ENCODE results near the gene EXT2. TPM values are rescaled to one million over a fixed set of nuclear protein-coding genes. Genes with fewer than 3 reads are reported as not detected.

The EXT2 gene
- total and polyA plus RNA-seq, 2 donors (not counting 1 experiment from before 2014, with no cell fraction given): 114 to 177 TPM

- Histone ChIP-seq H3K4me2 (ENCODE audit: extremely low read depth, insufficient read depth, low read length) (no peak overlapping the region), H3K79me2 (ENCODE audit: control insufficient read depth, insufficient read depth, low read length) (no peaks in the 10 kb centered on the region), H3K27ac (ENCODE audit: insufficient read depth, low read length) (no peak overlapping the region), H3K9me3 (ENCODE audit: control insufficient read depth, insufficient read depth, low read depth, low read length) (no peaks in the 10 kb centered on the region), H2AFZ (ENCODE audit: low read length) (no peak overlapping the region), H4K20me1 (ENCODE audit: control insufficient read depth, extremely low read depth, insufficient read depth, low read length) (no peaks in the 10 kb centered on the region), H3K4me1 (ENCODE audit: control insufficient read depth, extremely low read depth, insufficient read depth, low read length) (peaks cover 3% of the 10 kb centered on the region), H3K9ac (ENCODE audit: insufficient read depth, low read length) (no peak overlapping the region), H3K27me3 (ENCODE audit: control insufficient read depth, insufficient read depth, low read length) (no peaks in the 10 kb centered on the region), H3K36me3 (ENCODE audit: control insufficient read depth, insufficient read depth, low read length) (no peaks in the 10 kb centered on the region), H3K4me3 (replicated peaks in 1 of 4; ENCODE audit: control extremely low read depth in 1 of 4, insufficient read depth in 1 of 4, low read depth in 3 of 4, low read length in 4 of 4) (no peak overlapping the region)
- DNase-seq (ENCODE audit: low read depth in 2 of 2): no peak
- TF ChIP-seq, protein P1, sequence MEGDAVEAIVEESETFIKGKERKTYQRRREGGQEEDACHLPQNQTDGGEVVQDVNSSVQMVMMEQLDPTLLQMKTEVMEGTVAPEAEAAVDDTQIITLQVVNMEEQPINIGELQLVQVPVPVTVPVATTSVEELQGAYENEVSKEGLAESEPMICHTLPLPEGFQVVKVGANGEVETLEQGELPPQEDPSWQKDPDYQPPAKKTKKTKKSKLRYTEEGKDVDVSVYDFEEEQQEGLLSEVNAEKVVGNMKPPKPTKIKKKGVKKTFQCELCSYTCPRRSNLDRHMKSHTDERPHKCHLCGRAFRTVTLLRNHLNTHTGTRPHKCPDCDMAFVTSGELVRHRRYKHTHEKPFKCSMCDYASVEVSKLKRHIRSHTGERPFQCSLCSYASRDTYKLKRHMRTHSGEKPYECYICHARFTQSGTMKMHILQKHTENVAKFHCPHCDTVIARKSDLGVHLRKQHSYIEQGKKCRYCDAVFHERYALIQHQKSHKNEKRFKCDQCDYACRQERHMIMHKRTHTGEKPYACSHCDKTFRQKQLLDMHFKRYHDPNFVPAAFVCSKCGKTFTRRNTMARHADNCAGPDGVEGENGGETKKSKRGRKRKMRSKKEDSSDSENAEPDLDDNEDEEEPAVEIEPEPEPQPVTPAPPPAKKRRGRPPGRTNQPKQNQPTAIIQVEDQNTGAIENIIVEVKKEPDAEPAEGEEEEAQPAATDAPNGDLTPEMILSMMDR (conservative IDR thresholded peaks at IDR 0.05 in 1 of 2, IDR thresholded peaks at IDR 0.05 in 1 of 2; ENCODE audit: low read depth in 1 of 2, low read length in 2 of 2): no peak
- no peak for TF ChIP-seq EZH2 (IDR thresholded peaks at IDR 0.05; ENCODE audit: low read length, missing control alignments)
Measured at GRCh38 chr11:44139565-44140330, 44.3 kb downstream of the EXT2 start.

DNA sequence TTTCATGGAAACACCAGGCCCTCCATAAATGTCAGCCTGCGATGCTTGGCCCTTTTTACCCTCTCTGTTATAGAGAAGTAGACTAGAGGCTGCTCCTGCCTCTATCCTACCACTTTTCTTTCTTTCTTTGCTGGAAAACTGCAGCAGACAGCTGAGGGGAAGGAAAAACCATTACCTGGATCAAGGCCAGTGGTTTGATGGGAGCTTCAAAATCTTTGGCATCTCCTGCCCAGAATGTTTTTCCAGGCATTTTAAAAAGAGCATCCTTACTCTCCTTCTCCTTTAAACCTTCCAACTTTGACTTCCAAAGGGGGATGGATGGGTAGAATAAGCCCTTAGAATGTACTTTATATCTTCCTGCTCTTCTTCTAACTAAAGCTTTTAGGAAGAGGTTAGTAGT, 44.9 kb downstream of the EXT2 start:
- H3K79me2 ChIP-seq (ENCODE audit: control insufficient read depth, insufficient read depth, low read length): no peaks in the 10 kb centered on the region
- H3K27me3 ChIP-seq (ENCODE audit: control insufficient read depth, insufficient read depth, low read length): no peaks in the 10 kb centered on the region
- H3K27ac ChIP-seq (ENCODE audit: insufficient read depth, low read length): no peak overlapping the region
- TF ChIP-seq EZH2 (IDR thresholded peaks at IDR 0.05; ENCODE audit: low read length, missing control alignments): no peak
- TF ChIP-seq, protein P1 (conservative IDR thresholded peaks at IDR 0.05 in 1 of 2, IDR thresholded peaks at IDR 0.05 in 1 of 2; ENCODE audit: low read depth in 1 of 2, low read length in 2 of 2): no peak
- no peak for DNase-seq (ENCODE audit: low read depth in 2 of 2)
- H3K9ac ChIP-seq (ENCODE audit: insufficient read depth, low read length): no peak overlapping the region
- H3K4me2 ChIP-seq (ENCODE audit: extremely low read depth, insufficient read depth, low read length): no peak overlapping the region
- no peaks in the 10 kb centered on the region for H3K9me3 ChIP-seq (ENCODE audit: control insufficient read depth, insufficient read depth, low read depth, low read length)
- peaks cover 3% of the 10 kb centered on the region for H3K4me1 ChIP-seq (ENCODE audit: control insufficient read depth, extremely low read depth, insufficient read depth, low read length)
- no peaks in the 10 kb centered on the region for H4K20me1 ChIP-seq (ENCODE audit: control insufficient read depth, extremely low read depth, insufficient read depth, low read length)
- H2AFZ ChIP-seq (ENCODE audit: low read length): no peak overlapping the region
- no peaks in the 10 kb centered on the region for H3K36me3 ChIP-seq (ENCODE audit: control insufficient read depth, insufficient read depth, low read length)
- no peak overlapping the region for H3K4me3 ChIP-seq (replicated peaks in 1 of 4; ENCODE audit: control extremely low read depth in 1 of 4, insufficient read depth in 1 of 4, low read depth in 3 of 4, low read length in 4 of 4)

DNA sequence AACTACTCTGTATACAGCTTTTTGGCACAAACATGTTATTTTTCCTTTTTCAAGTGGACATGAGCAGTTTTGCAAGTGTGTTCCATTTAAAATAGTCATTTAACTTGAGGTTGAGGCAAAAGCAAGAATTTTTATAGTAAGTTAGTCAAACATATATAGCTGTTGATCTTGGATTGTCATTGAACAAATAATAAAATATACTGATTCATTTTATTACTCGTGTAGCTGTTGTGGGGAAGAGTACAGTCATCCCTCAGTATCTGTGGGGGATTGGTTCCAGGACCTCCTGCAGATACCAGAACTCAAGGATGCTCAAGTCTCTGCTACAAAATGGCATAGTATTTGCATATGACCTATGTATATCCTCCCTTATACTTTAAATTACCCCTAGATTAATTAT, 45.3 kb downstream of the EXT2 start:
- no peak for TF ChIP-seq EZH2 (IDR thresholded peaks at IDR 0.05; ENCODE audit: low read length, missing control alignments)
- TF ChIP-seq, protein P1 (conservative IDR thresholded peaks at IDR 0.05 in 1 of 2, IDR thresholded peaks at IDR 0.05 in 1 of 2; ENCODE audit: low read depth in 1 of 2, low read length in 2 of 2): no peak
- Histone ChIP-seq H3K27ac (ENCODE audit: insufficient read depth, low read length) (no peak overlapping the region), H3K4me1 (ENCODE audit: control insufficient read depth, extremely low read depth, insufficient read depth, low read length) (peaks cover 3% of the 10 kb centered on the region), H3K4me3 (replicated peaks in 1 of 4; ENCODE audit: control extremely low read depth in 1 of 4, insufficient read depth in 1 of 4, low read depth in 3 of 4, low read length in 4 of 4) (no peak overlapping the region), H3K4me2 (ENCODE audit: extremely low read depth, insufficient read depth, low read length) (no peak overlapping the region), H4K20me1 (ENCODE audit: control insufficient read depth, extremely low read depth, insufficient read depth, low read length) (no peaks in the 10 kb centered on the region), H3K79me2 (ENCODE audit: control insufficient read depth, insufficient read depth, low read length) (no peaks in the 10 kb centered on the region), H3K9ac (ENCODE audit: insufficient read depth, low read length) (no peak overlapping the region), H3K9me3 (ENCODE audit: control insufficient read depth, insufficient read depth, low read depth, low read length) (no peaks in the 10 kb centered on the region), H3K36me3 (ENCODE audit: control insufficient read depth, insufficient read depth, low read length) (no peaks in the 10 kb centered on the region), H3K27me3 (ENCODE audit: control insufficient read depth, insufficient read depth, low read length) (no peaks in the 10 kb centered on the region), H2AFZ (ENCODE audit: low read length) (no peak overlapping the region)
- DNase-seq (ENCODE audit: low read depth in 2 of 2): no peak
